ENCODE data around the gene LARP1B.
"Not testable (repeated sequence)": the region's sequence is repeated elsewhere in the genome, so short reads cannot be mapped to it uniquely, and the experiment has no call there.

LARP1B gene

DNA sequence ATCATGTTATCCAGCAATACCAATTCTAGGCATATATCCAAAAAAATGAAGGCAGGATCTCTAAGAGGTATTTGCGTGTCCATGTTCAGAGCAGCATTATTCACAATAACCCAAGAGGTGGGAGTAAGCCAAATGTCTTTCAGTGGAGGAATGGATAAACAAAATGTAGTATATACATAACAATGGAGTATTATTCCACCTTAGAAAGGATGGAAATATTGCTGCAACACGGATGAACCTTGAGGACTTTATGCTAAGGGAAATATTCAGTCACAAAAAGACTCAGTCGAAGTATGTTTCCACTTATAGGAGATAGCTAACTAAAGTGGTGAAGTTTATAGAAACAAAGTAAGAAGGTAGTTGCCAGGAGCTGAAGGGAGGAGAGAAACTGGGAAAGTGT is 74.3 kb downstream of the LARP1B start:
- H3K79me2 ChIP-seq (ENCODE audit: control insufficient read depth, insufficient read depth, low read length, unreplicated experiment): no peaks in the 10 kb centered on the region

DNA sequence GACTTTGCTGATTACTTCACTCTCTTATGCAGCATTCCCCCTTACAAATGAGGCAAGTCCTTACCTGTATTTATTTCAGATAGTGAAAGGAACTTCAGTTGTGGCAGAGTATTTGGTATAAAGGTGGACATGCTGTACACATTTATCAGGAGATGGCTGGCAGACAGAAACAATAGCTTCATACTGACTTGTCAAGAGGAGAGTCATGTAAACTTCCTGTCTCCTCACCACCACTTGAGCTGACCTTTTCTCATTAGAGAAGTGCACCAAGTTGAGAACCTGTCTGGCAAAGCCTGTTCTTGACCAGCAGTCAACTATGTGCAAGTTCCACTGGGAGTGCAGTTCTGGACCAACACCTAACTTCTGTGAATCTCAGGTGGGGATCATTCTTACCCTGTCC is 80.8 kb downstream of the LARP1B start:
- Histone ChIP-seq H3K27me3 (ENCODE audit: insufficient read depth, low read length) (no peaks in the 10 kb centered on the region), H3K27ac (ENCODE audit: low read depth, low read length) (no peak overlapping the region), H2AFZ (ENCODE audit: low read length, unreplicated experiment) (no peak overlapping the region), H3K4me1 (ENCODE audit: control insufficient read depth, insufficient read depth, low read length, unreplicated experiment) (no peaks in the 10 kb centered on the region), H3K36me3 (ENCODE audit: insufficient read depth, low read length) (peaks cover 17% of the 10 kb centered on the region), H3K4me3 (ENCODE audit: low read depth, low read length) (no peak overlapping the region), H3K79me2 (ENCODE audit: control insufficient read depth, insufficient read depth, low read length, unreplicated experiment) (no peaks in the 10 kb centered on the region)

More for the DNA sequence above, 74.3 kb downstream of the LARP1B start:
- no peak overlapping the region for H3K27ac ChIP-seq (ENCODE audit: low read depth, low read length)
- no peaks in the 10 kb centered on the region for H3K27me3 ChIP-seq (ENCODE audit: insufficient read depth, low read length)
- peaks cover 7% of the 10 kb centered on the region; the same call in 1 of the 2 replicates for H3K36me3 ChIP-seq (ENCODE audit: insufficient read depth, low read length)
- no peaks in the 10 kb centered on the region for H3K4me1 ChIP-seq (ENCODE audit: control insufficient read depth, insufficient read depth, low read length, unreplicated experiment)
- no peak overlapping the region for H3K4me3 ChIP-seq (ENCODE audit: low read depth, low read length)
- no peak overlapping the region for H2AFZ ChIP-seq (ENCODE audit: low read length, unreplicated experiment)

DNA sequence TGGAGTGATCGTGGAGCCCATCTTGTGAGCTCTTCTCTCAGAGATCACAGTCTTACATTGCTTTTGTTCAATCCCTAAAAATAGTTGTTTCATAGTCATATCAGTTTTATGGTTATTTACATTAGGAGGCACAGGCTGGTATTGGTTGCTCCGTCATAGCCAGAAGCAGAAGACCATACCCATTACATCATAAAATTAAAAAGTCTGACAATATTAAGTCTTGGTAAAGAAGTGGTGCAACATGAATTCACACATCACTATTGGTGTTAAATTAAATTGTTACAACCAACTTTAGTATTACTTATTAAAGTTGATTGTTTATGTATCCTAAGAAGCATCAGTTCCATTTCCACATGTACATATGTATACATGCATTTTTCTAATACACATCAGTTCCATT is 84.6 kb downstream of the LARP1B start:
- H3K79me2 ChIP-seq (ENCODE audit: control insufficient read depth, insufficient read depth, low read length, unreplicated experiment): no peaks in the 10 kb centered on the region
- H2AFZ ChIP-seq (ENCODE audit: low read length, unreplicated experiment): no peak overlapping the region
- H3K4me1 ChIP-seq (ENCODE audit: control insufficient read depth, insufficient read depth, low read length, unreplicated experiment): no peaks in the 10 kb centered on the region
- no peaks in the 10 kb centered on the region for H3K27me3 ChIP-seq (ENCODE audit: insufficient read depth, low read length)
- no peak overlapping the region for H3K27ac ChIP-seq (ENCODE audit: low read depth, low read length)
- no peak overlapping the region for H3K4me3 ChIP-seq (ENCODE audit: low read depth, low read length)
- peaks cover 17% of the 10 kb centered on the region for H3K36me3 ChIP-seq (ENCODE audit: insufficient read depth, low read length)

DNA sequence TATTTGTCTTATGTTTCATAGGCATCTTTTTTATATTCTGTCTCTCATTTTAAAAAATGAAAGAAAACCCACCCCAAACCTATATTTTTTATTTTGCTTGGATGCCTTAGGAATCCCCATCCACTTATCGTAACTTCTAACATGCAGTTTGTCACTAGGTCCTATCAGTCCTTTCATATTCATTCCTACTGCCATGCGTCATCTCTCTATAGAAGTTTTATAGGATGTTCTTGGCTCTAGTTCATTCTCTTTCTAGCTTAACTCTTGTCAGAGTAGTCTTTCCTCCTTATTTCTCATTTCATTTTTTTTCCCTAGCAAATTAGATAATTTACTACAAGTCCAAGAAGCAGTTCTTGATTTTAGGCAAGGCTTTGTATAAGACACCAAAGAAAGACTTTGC is 92.7 kb downstream of the LARP1B start:
- Histone ChIP-seq H3K36me3 (ENCODE audit: insufficient read depth, low read length) (no peaks in the 10 kb centered on the region), H3K27ac (ENCODE audit: low read depth, low read length) (no peak overlapping the region), H3K4me1 (ENCODE audit: control insufficient read depth, insufficient read depth, low read length, unreplicated experiment) (no peaks in the 10 kb centered on the region), H3K4me3 (ENCODE audit: low read depth, low read length) (no peak overlapping the region), H3K79me2 (ENCODE audit: control insufficient read depth, insufficient read depth, low read length, unreplicated experiment) (no peaks in the 10 kb centered on the region), H2AFZ (ENCODE audit: low read length, unreplicated experiment) (no peak overlapping the region), H3K27me3 (ENCODE audit: insufficient read depth, low read length) (no peaks in the 10 kb centered on the region)

DNA sequence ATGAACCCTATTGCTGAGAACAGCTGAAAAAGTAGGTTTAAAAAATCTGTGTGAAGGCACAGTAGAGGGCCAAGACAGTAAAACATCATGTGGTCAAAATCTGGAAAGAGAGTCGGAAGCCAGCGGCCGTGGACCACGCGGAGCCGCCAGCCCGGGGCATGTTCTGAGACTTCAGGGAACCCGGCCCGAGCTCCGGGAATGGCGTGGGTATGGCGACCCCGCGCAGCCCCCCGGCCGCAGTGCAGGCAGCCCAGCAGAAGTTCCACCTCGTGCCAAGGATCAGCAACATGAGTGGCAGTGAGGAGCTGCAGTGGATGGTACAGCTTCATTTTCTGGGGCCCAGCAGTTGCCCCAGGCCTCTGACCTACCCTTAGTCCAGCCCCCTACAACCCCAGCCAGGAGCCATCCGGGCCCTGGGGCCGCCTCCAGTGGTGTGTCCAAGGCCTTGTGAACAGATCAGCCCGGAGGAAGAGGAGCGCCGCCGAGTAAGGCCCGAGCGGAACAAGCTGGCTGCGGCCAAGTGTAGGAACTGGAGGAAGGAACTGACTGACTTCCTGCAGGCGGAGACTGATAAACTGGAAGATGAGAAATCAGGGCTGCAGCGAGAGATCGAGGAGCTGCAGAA is 94.2 kb downstream of the LARP1B start:
- no peaks in the 10 kb centered on the region for H3K36me3 ChIP-seq (ENCODE audit: insufficient read depth, low read length)
- no peak overlapping the region for H3K4me3 ChIP-seq (ENCODE audit: low read depth, low read length)
- H2AFZ ChIP-seq (ENCODE audit: low read length, unreplicated experiment): no peak overlapping the region
- no peaks in the 10 kb centered on the region for H3K79me2 ChIP-seq (ENCODE audit: control insufficient read depth, insufficient read depth, low read length, unreplicated experiment)
- peaks cover 9% of the 10 kb centered on the region for H3K4me1 ChIP-seq (ENCODE audit: control insufficient read depth, insufficient read depth, low read length, unreplicated experiment)
- H3K27me3 ChIP-seq (ENCODE audit: insufficient read depth, low read length): no peaks in the 10 kb centered on the region
- no peak overlapping the region for H3K27ac ChIP-seq (ENCODE audit: low read depth, low read length)

- Histone ChIP-seq H3K4me3 (ENCODE audit: low read depth, low read length) (no peak overlapping the region), H2AFZ (ENCODE audit: low read length, unreplicated experiment) (no peak overlapping the region), H3K36me3 (ENCODE audit: insufficient read depth, low read length) (no peaks in the 10 kb centered on the region), H3K27me3 (ENCODE audit: insufficient read depth, low read length) (no peaks in the 10 kb centered on the region), H3K27ac (ENCODE audit: low read depth, low read length) (no peak overlapping the region), H3K79me2 (ENCODE audit: control insufficient read depth, insufficient read depth, low read length, unreplicated experiment) (no peaks in the 10 kb centered on the region), H3K4me1 (ENCODE audit: control insufficient read depth, insufficient read depth, low read length, unreplicated experiment) (peaks cover 9% of the 10 kb centered on the region)
Observed at GRCh38 chr4:128155874-128156456, 94.9 kb downstream of the LARP1B start.

- H3K27ac ChIP-seq (ENCODE audit: low read depth, low read length); H3K27me3 ChIP-seq (ENCODE audit: insufficient read depth, low read length); H3K4me1 ChIP-seq (ENCODE audit: control insufficient read depth, insufficient read depth, low read length, unreplicated experiment); H3K4me3 ChIP-seq (ENCODE audit: low read depth, low read length); H3K79me2 ChIP-seq (ENCODE audit: control insufficient read depth, insufficient read depth, low read length, unreplicated experiment); H2AFZ ChIP-seq (ENCODE audit: low read length, unreplicated experiment); H3K36me3 ChIP-seq (ENCODE audit: insufficient read depth, low read length): not testable (repeated sequence)
Observed at GRCh38 chr4:128156472-128156871, 95.4 kb downstream of the LARP1B start.

- Histone ChIP-seq H3K4me3 (ENCODE audit: low read depth, low read length) (no peak overlapping the region), H3K27me3 (ENCODE audit: insufficient read depth, low read length) (no peaks in the 10 kb centered on the region), H3K4me1 (ENCODE audit: control insufficient read depth, insufficient read depth, low read length, unreplicated experiment) (peaks cover 27% of the 10 kb centered on the region), H2AFZ (ENCODE audit: low read length, unreplicated experiment) (no peak overlapping the region), H3K36me3 (ENCODE audit: insufficient read depth, low read length) (no peaks in the 10 kb centered on the region), H3K79me2 (ENCODE audit: control insufficient read depth, insufficient read depth, low read length, unreplicated experiment) (no peaks in the 10 kb centered on the region), H3K27ac (ENCODE audit: low read depth, low read length) (no peak overlapping the region)
Observed at GRCh38 chr4:128158894-128159293, 97.8 kb downstream of the LARP1B start.

DNA sequence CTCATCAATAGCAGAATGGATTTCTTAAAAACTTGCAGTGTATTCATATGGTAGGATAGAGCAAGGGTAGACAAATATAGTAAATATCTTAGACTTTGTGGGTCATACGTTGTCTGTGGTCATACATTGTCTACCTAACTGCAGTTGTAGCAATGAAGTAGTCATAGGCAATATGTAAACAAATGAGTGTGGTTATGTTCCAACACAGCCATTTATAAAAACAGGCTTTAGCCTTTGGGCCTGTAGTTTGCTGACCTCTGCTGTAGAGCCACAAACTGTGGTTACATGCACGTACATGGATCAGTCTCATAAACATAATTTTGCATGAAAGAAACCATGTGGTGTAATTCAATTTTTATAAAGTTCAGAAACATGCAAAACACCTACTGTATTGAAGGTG is 98.9 kb downstream of the LARP1B start:
- H3K36me3 ChIP-seq (ENCODE audit: insufficient read depth, low read length): no peaks in the 10 kb centered on the region
- no peaks in the 10 kb centered on the region for H3K79me2 ChIP-seq (ENCODE audit: control insufficient read depth, insufficient read depth, low read length, unreplicated experiment)
- no peak overlapping the region for H3K4me3 ChIP-seq (ENCODE audit: low read depth, low read length)
- no peaks in the 10 kb centered on the region for H3K27me3 ChIP-seq (ENCODE audit: insufficient read depth, low read length)
- peak overlapping the region; percentile 8; the same call in 1 of the 2 replicates for H3K27ac ChIP-seq (ENCODE audit: low read depth, low read length)
- H3K4me1 ChIP-seq (ENCODE audit: control insufficient read depth, insufficient read depth, low read length, unreplicated experiment): peaks cover 27% of the 10 kb centered on the region
- H2AFZ ChIP-seq (ENCODE audit: low read length, unreplicated experiment): no peak overlapping the region

DNA sequence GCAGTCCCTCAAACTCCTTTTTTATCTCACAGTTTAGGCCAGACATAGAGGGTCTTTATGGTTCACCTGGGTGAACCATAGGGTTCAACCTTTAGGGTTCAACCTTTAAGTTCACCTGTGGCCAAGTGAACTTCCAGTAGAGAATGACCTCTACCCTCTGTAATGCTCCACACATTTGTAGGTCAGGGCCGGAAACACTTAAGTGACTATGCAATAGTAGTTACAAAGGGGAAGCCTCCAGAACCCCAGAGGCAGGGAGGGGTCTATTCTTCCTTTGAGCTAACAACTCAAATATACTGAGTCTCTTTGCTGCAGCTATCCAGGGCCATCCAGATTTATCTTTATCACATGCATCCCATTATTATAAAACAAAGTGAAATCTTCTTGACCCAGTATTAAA is 100.0 kb downstream of the LARP1B start:
- H3K4me3 ChIP-seq (ENCODE audit: low read depth, low read length): no peak overlapping the region
- no peak overlapping the region for H3K27ac ChIP-seq (ENCODE audit: low read depth, low read length)

GRCh38 chr4:128162434-128162833 is 101.3 kb downstream of the LARP1B start:
- Histone ChIP-seq H3K4me1 (ENCODE audit: control insufficient read depth, insufficient read depth, low read length, unreplicated experiment) (peaks cover 27% of the 10 kb centered on the region), H3K27me3 (ENCODE audit: insufficient read depth, low read length) (no peaks in the 10 kb centered on the region)

More for the DNA sequence above, 100.0 kb downstream of the LARP1B start:
- H3K27me3 ChIP-seq (ENCODE audit: insufficient read depth, low read length): no peaks in the 10 kb centered on the region
- peaks cover 27% of the 10 kb centered on the region for H3K4me1 ChIP-seq (ENCODE audit: control insufficient read depth, insufficient read depth, low read length, unreplicated experiment)
- H2AFZ ChIP-seq (ENCODE audit: low read length, unreplicated experiment): no peak overlapping the region
- H3K79me2 ChIP-seq (ENCODE audit: control insufficient read depth, insufficient read depth, low read length, unreplicated experiment): no peaks in the 10 kb centered on the region
- no peaks in the 10 kb centered on the region for H3K36me3 ChIP-seq (ENCODE audit: insufficient read depth, low read length)

More at GRCh38 chr4:128162434-128162833, 101.3 kb downstream of the LARP1B start:
- Histone ChIP-seq H3K4me3 (ENCODE audit: low read depth, low read length) (peak overlapping the region; percentile 28; the same call in 1 of the 2 replicates), H2AFZ (ENCODE audit: low read length, unreplicated experiment) (no peak overlapping the region), H3K79me2 (ENCODE audit: control insufficient read depth, insufficient read depth, low read length, unreplicated experiment) (no peaks in the 10 kb centered on the region), H3K27ac (ENCODE audit: low read depth, low read length) (peak overlapping the region; percentile 56), H3K36me3 (ENCODE audit: insufficient read depth, low read length) (no peaks in the 10 kb centered on the region)
